ENCODE results near the gene USP34.

USP34 gene

DNA sequence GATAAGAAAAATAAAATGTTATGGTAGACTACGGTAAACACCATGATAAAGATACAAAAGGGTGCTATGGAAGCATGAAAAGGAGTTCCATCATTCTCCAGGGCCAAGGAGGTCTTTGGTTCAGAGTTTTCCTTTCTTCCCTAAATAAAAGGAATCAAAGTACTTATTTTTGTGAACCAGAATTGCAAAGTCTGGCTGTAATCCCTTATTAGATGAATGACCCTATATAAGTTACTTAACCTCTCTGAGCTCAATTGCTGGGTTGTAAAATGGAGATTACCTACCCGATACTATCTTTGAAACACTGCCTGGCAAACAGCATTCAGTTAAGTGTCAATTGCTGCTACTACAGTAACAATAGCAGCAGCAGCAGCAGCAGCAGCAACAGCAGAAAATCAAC, 218.9 kb downstream of the USP34 start:
- H3K14ac ChIP-seq (ENCODE audit: low read length in 2 of 2): no peak overlapping the region
- no peak overlapping the region for H2AK5ac ChIP-seq (ENCODE audit: low read length, severe bottlenecking)
- no peak overlapping the region for H4K8ac ChIP-seq (ENCODE audit: low read length)
- H2BK15ac ChIP-seq (ENCODE audit: low read depth, poor library complexity, severe bottlenecking): no peak overlapping the region
- no peak overlapping the region for H2BK120ac ChIP-seq (ENCODE audit: low read depth, low read length)
- H2BK12ac ChIP-seq (ENCODE audit: low read length in 2 of 2): no peak overlapping the region
- no peak for DNase-seq
- no peak overlapping the region for H3K9ac ChIP-seq (ENCODE audit: low read length)
- no peak overlapping the region for H3K4me2 ChIP-seq (ENCODE audit: low read length, poor library complexity, severe bottlenecking)
- H3K9me3 ChIP-seq (ENCODE audit: control insufficient read depth, low read length): no peaks in the 10 kb centered on the region
- no peak overlapping the region for H2BK5ac ChIP-seq (ENCODE audit: low read depth, low read length, poor library complexity, severe bottlenecking)
- H4K91ac ChIP-seq (ENCODE audit: low read length): no peak overlapping the region
- no peak overlapping the region for H3K27ac ChIP-seq (ENCODE audit: low read length, poor library complexity, severe bottlenecking)
- H3K4me3 ChIP-seq (ENCODE audit: insufficient read depth in 1 of 2, low read depth in 1 of 2, low read length in 2 of 2): no peak overlapping the region
- H3K4me1 ChIP-seq (ENCODE audit: control insufficient read depth, insufficient read depth, low read depth, low read length): no peaks in the 10 kb centered on the region
- no peak overlapping the region for H3K4ac ChIP-seq (ENCODE audit: low read depth in 1 of 2, low read length in 2 of 2)
- WGBS: 72% methylated on average over 2 of the region's 2 CpGs
- peaks cover 10 to 89% of the 10 kb centered on the region in 2 experiments for H3K36me3 ChIP-seq (ENCODE audit: control insufficient read depth in 1 of 2, insufficient read depth in 2 of 2, low read depth in 1 of 2, low read length in 2 of 2)
- no peaks in the 10 kb centered on the region for H3K27me3 ChIP-seq (ENCODE audit: control insufficient read depth in 1 of 2, insufficient read depth in 1 of 2, low read length in 2 of 2)
- H3K18ac ChIP-seq (ENCODE audit: low read depth in 1 of 2, low read length in 2 of 2): peak overlapping the region in 1 of 2 experiments; percentile 5
- H3K79me1 ChIP-seq (replicated peaks; ENCODE audit: low read length, poor library complexity, severe bottlenecking): peaks cover 9% of the 10 kb centered on the region
- no peak overlapping the region for H3K23ac ChIP-seq (ENCODE audit: low read length in 2 of 2)
- no peak overlapping the region for H2AFZ ChIP-seq (ENCODE audit: low read depth, low read length)

DNA sequence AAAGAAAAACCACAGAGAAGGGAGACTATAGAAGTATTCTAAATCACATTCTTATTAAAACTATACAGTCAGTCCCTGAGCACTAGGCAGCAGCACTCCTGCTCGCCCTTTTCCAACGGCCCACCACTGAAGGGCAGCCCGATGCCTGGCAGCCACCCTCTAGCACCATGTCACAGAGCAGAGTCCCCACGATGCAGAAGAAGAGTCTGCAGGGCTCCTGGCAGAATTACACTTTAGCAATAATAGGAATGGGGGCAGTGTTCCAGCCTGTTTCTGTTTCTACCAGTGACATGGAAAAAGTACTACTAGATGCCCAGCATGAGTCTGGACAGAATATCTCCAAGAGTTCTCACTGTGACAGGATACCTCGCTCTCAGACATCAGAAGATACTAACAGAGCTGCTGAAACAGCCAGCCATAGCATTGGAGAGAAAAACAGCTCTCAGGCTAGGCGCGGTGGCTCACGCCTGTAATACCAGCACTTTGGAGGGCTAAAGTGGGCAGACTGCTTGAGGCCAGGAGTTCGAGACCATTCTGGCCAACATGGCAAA, 221.3 kb downstream of the USP34 start:
- H2BK12ac ChIP-seq (ENCODE audit: low read length in 2 of 2): no peak overlapping the region
- H2BK120ac ChIP-seq (ENCODE audit: low read depth, low read length): no peak overlapping the region
- no peaks in the 10 kb centered on the region for H3K4me1 ChIP-seq (ENCODE audit: control insufficient read depth, insufficient read depth, low read depth, low read length)
- H3K4me3 ChIP-seq (ENCODE audit: insufficient read depth in 1 of 2, low read depth in 1 of 2, low read length in 2 of 2): no peak overlapping the region
- H2BK5ac ChIP-seq (ENCODE audit: low read depth, low read length, poor library complexity, severe bottlenecking): no peak overlapping the region
- no peak overlapping the region for H2AFZ ChIP-seq (ENCODE audit: low read depth, low read length)
- H2BK15ac ChIP-seq (ENCODE audit: low read depth, poor library complexity, severe bottlenecking): no peak overlapping the region
- no peak overlapping the region for H3K9ac ChIP-seq (ENCODE audit: low read length)
- no peak for DNase-seq
- H3K23ac ChIP-seq (ENCODE audit: low read length in 2 of 2): no peak overlapping the region
- H3K9me3 ChIP-seq (ENCODE audit: control insufficient read depth, low read length): no peaks in the 10 kb centered on the region
- no peak overlapping the region for H3K4me2 ChIP-seq (ENCODE audit: low read length, poor library complexity, severe bottlenecking)
- WGBS: 98% methylated on average over 9 of the region's 9 CpGs
- no peaks in the 10 kb centered on the region for H3K27me3 ChIP-seq (ENCODE audit: control insufficient read depth in 1 of 2, insufficient read depth in 1 of 2, low read length in 2 of 2)
- H3K14ac ChIP-seq (ENCODE audit: low read length in 2 of 2): no peak overlapping the region
- no peak overlapping the region for H3K27ac ChIP-seq (ENCODE audit: low read length, poor library complexity, severe bottlenecking)
- H3K4ac ChIP-seq (ENCODE audit: low read depth in 1 of 2, low read length in 2 of 2): no peak overlapping the region
- no peak overlapping the region for H2AK5ac ChIP-seq (ENCODE audit: low read length, severe bottlenecking)
- no peak overlapping the region for H4K91ac ChIP-seq (ENCODE audit: low read length)
- no peak overlapping the region for H4K8ac ChIP-seq (ENCODE audit: low read length)
- H3K18ac ChIP-seq (ENCODE audit: low read depth in 1 of 2, low read length in 2 of 2): no peak overlapping the region
- H3K36me3 ChIP-seq (ENCODE audit: control insufficient read depth in 1 of 2, insufficient read depth in 2 of 2, low read depth in 1 of 2, low read length in 2 of 2): peaks cover 6 to 92% of the 10 kb centered on the region in 2 experiments
- H3K79me1 ChIP-seq (replicated peaks; ENCODE audit: low read length, poor library complexity, severe bottlenecking): peaks cover 7% of the 10 kb centered on the region

DNA sequence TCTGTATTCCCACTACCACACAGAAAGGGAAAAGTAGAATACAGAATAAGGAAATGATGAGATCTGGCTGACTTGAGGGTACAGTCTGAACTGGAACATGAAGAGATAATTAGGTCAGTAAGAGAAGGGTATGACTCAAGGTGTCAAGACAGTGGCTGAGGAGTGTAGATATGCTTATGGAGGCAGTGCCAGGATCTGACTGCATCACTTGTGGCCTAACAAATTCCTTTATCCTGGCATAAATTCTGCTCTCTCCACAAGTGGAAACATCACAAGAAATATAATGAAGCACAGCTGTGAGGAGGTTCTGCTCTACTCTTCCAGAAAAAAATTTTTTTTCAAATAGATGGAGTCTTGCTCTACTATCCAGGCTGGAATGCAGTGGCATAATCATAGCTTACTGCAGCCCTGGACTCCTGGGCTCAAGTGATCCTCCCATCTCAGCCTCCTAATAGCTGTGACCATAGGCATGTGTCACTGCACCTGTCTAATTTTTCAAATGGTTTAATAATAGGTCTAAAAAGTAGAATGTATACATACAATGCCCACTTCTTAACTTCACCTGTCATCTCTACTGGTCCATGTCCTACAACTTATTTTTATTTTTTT, 223.6 kb downstream of the USP34 start:
- H2AFZ ChIP-seq (ENCODE audit: low read depth, low read length): no peak overlapping the region
- H3K14ac ChIP-seq (ENCODE audit: low read length in 2 of 2): no peak overlapping the region
- no peak overlapping the region for H3K4ac ChIP-seq (ENCODE audit: low read depth in 1 of 2, low read length in 2 of 2)
- H3K79me1 ChIP-seq (replicated peaks; ENCODE audit: low read length, poor library complexity, severe bottlenecking): peaks cover 7% of the 10 kb centered on the region
- H3K4me3 ChIP-seq (ENCODE audit: insufficient read depth in 1 of 2, low read depth in 1 of 2, low read length in 2 of 2): no peak overlapping the region
- no peaks in the 10 kb centered on the region for H3K27me3 ChIP-seq (ENCODE audit: control insufficient read depth in 1 of 2, insufficient read depth in 1 of 2, low read length in 2 of 2)
- H2BK120ac ChIP-seq (ENCODE audit: low read depth, low read length): no peak overlapping the region
- H3K27ac ChIP-seq (ENCODE audit: low read length, poor library complexity, severe bottlenecking): no peak overlapping the region
- peaks cover 9 to 91% of the 10 kb centered on the region in 2 experiments for H3K36me3 ChIP-seq (ENCODE audit: control insufficient read depth in 1 of 2, insufficient read depth in 2 of 2, low read depth in 1 of 2, low read length in 2 of 2)
- H3K4me1 ChIP-seq (ENCODE audit: control insufficient read depth, insufficient read depth, low read depth, low read length): no peaks in the 10 kb centered on the region
- H2BK12ac ChIP-seq (ENCODE audit: low read length in 2 of 2): no peak overlapping the region
- no peak overlapping the region for H2BK5ac ChIP-seq (ENCODE audit: low read depth, low read length, poor library complexity, severe bottlenecking)
- H2BK15ac ChIP-seq (ENCODE audit: low read depth, poor library complexity, severe bottlenecking): no peak overlapping the region
- no peak overlapping the region for H4K91ac ChIP-seq (ENCODE audit: low read length)
- H3K4me2 ChIP-seq (ENCODE audit: low read length, poor library complexity, severe bottlenecking): no peak overlapping the region
- H3K18ac ChIP-seq (ENCODE audit: low read depth in 1 of 2, low read length in 2 of 2): no peak overlapping the region
- DNase-seq: peak; percentile 23
- no peak overlapping the region for H2AK5ac ChIP-seq (ENCODE audit: low read length, severe bottlenecking)
- no peak overlapping the region for H3K9ac ChIP-seq (ENCODE audit: low read length)
- no peak overlapping the region for H4K8ac ChIP-seq (ENCODE audit: low read length)
- H3K9me3 ChIP-seq (ENCODE audit: control insufficient read depth, low read length): no peaks in the 10 kb centered on the region
- no peak overlapping the region for H3K23ac ChIP-seq (ENCODE audit: low read length in 2 of 2)

DNA sequence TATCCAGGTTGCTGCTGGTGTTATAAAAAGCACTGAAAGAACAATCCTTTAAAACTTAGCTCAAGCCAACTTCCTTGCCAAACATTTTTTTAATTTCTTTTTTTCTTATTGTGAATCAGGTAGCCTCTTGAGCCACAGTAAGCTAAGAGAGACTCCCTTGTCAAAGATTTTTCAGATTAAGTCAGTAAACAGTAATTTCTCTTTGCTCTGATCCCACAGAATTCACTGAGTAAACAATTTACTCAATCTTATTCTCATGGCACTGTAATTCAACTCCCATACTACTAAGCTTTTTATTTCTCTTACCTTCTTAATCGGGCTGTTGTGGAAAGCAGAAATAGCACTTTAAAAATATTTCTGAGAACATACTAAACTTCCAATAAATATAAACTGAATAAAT, 226.2 kb downstream of the USP34 start:
- Histone ChIP-seq H3K36me3 (ENCODE audit: control insufficient read depth in 1 of 2, insufficient read depth in 2 of 2, low read depth in 1 of 2, low read length in 2 of 2) (peaks cover 19 to 92% of the 10 kb centered on the region in 2 experiments), H3K27ac (ENCODE audit: low read length, poor library complexity, severe bottlenecking) (no peak overlapping the region), H3K79me1 (replicated peaks; ENCODE audit: low read length, poor library complexity, severe bottlenecking) (peaks cover 6% of the 10 kb centered on the region), H2BK15ac (ENCODE audit: low read depth, poor library complexity, severe bottlenecking) (no peak overlapping the region), H4K8ac (ENCODE audit: low read length) (no peak overlapping the region), H4K91ac (ENCODE audit: low read length) (no peak overlapping the region), H2BK5ac (ENCODE audit: low read depth, low read length, poor library complexity, severe bottlenecking) (no peak overlapping the region), H3K4me1 (ENCODE audit: control insufficient read depth, insufficient read depth, low read depth, low read length) (no peaks in the 10 kb centered on the region), H3K4me2 (ENCODE audit: low read length, poor library complexity, severe bottlenecking) (no peak overlapping the region), H3K4me3 (ENCODE audit: insufficient read depth in 1 of 2, low read depth in 1 of 2, low read length in 2 of 2) (no peak overlapping the region), H3K4ac (ENCODE audit: low read depth in 1 of 2, low read length in 2 of 2) (no peak overlapping the region), H3K23ac (ENCODE audit: low read length in 2 of 2) (no peak overlapping the region), H2BK120ac (ENCODE audit: low read depth, low read length) (no peak overlapping the region), H2AFZ (ENCODE audit: low read depth, low read length) (no peak overlapping the region), H3K14ac (ENCODE audit: low read length in 2 of 2) (no peak overlapping the region), H3K27me3 (ENCODE audit: control insufficient read depth in 1 of 2, insufficient read depth in 1 of 2, low read length in 2 of 2) (no peaks in the 10 kb centered on the region), H2AK5ac (ENCODE audit: low read length, severe bottlenecking) (no peak overlapping the region), H2BK12ac (ENCODE audit: low read length in 2 of 2) (no peak overlapping the region), H3K18ac (ENCODE audit: low read depth in 1 of 2, low read length in 2 of 2) (no peak overlapping the region), H3K9ac (ENCODE audit: low read length) (no peak overlapping the region), H3K9me3 (ENCODE audit: control insufficient read depth, low read length) (no peaks in the 10 kb centered on the region)
- no CpG with 5 or more reads among the region's 1 CpG for WGBS
- DNase-seq: no peak

Data from mesenchymal stem cell (in vitro differentiated cells and primary cell).